ENCODE measurements around the gene NDUFB7.

The NDUFB7 gene

GRCh38 chr19:14561847-14562351 lies 10.0 kb downstream of the NDUFB7 start (continued):
- TF ChIP-seq KLF8 (tag by site-specific recombination; IDR thresholded peaks at IDR 0.05): no peak
- TF ChIP-seq BCL11B (tag by site-specific recombination; IDR thresholded peaks at IDR 0.05; ENCODE audit: low read depth): no peak
- TF ChIP-seq GLIS2 (tag by site-specific recombination; IDR thresholded peaks at IDR 0.05): peak; percentile 33; the same call in 1 of the 2 replicates
- no peak for TF ChIP-seq KLF16 (tag by site-specific recombination; IDR thresholded peaks at IDR 0.05)

DNA sequence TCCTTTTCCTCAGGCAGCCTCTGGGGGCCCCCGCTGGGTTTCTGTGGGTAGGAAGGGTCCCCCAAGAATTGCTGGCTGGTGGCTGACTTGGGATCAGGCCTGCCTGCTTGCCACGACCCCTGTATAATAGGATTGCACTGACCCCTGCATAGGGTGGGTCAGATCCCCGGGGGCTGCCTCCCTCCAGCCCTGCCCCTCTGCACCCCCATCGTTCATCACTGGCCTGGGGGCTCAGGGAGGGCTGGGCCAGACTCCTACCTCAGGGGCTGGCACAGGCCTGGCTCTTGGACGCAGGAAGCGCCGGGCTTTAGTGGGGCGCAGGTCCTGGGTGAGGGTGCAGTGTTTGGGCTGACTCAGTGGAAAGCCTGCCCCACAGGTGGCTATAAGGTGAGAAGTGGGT lies 10.6 kb downstream of the NDUFB7 start:
- no peaks in the 10 kb centered on the region for H3K9me3 ChIP-seq (ENCODE audit: control insufficient read depth, insufficient read depth, low read depth, low read length)
- H3K27ac ChIP-seq (ENCODE audit: extremely low read depth, low read depth, low read length): no peak overlapping the region
- ChIA-PET POLR2A (no interaction called here), CTCF (interaction anchor here (0.9 kb wide), 1 partner anchor 12 kb away, joined by 3 read pairs; no protein-coding TSS in a partner anchor)
- TF ChIP-seq ZNF133 (tag by site-specific recombination; IDR thresholded peaks at IDR 0.05): no peak
- TF ChIP-seq SCRT2 (tag by site-specific recombination; IDR thresholded peaks at IDR 0.05): peak; percentile 38; the same call in 1 of the 2 replicates
- TF ChIP-seq ZNF600 (tag by site-specific recombination; IDR thresholded peaks at IDR 0.05): no peak
- no peak for TF ChIP-seq ZNF24 (tag by site-specific recombination; IDR thresholded peaks at IDR 0.05)
- peaks cover 0 to 19% of the 10 kb centered on the region in 2 experiments; a peak in 2 of 3 replicates for H3K36me3 ChIP-seq (ENCODE audit: control insufficient read depth in 2 of 2, insufficient read depth in 1 of 2, low read length in 2 of 2)
- no peaks in the 10 kb centered on the region for H3K4me1 ChIP-seq (ENCODE audit: control insufficient read depth, insufficient read depth, low read length)
- H3K4me3 ChIP-seq (ENCODE audit: low read depth, low read length): no peak overlapping the region

GRCh38 chr19:14560776-14561108 lies 11.1 kb downstream of the NDUFB7 start:
- H3K4me1 ChIP-seq (ENCODE audit: control insufficient read depth, insufficient read depth, low read length): no peaks in the 10 kb centered on the region
- no peak overlapping the region for H3K27ac ChIP-seq (ENCODE audit: extremely low read depth, low read depth, low read length)
- no peaks in the 10 kb centered on the region for H3K9me3 ChIP-seq (ENCODE audit: control insufficient read depth, insufficient read depth, low read depth, low read length)
- ChIA-PET POLR2A (interaction anchor here (1.3 kb wide), 1 partner anchor 42 kb away, joined by 4 read pairs; the partner anchor contains the start of gene DNAJB1), CTCF (no interaction called here)
- TF ChIP-seq ZFHX2 (tag by site-specific recombination; conservative IDR thresholded peaks at IDR 0.05): 0 out of 2 replicates have a peak, but pooled peaks have one; percentile 14
- peak; percentile 98 for TF ChIP-seq GLIS1 (tag by site-specific recombination; IDR thresholded peaks at IDR 0.05)
- TF ChIP-seq ZNF600 (tag by site-specific recombination; IDR thresholded peaks at IDR 0.05): no peak
- peak; percentile 93 for TF ChIP-seq ZIC2 (tag by site-specific recombination; IDR thresholded peaks at IDR 0.05)
- peak; percentile 42; the same call in 1 of the 2 replicates for TF ChIP-seq GLIS2 (tag by site-specific recombination; IDR thresholded peaks at IDR 0.05)
- no peak overlapping the region for H3K4me3 ChIP-seq (ENCODE audit: low read depth, low read length)
- H3K36me3 ChIP-seq (ENCODE audit: control insufficient read depth in 2 of 2, insufficient read depth in 1 of 2, low read length in 2 of 2): peaks cover 0 to 15% of the 10 kb centered on the region in 2 experiments; a peak in 2 of 3 replicates

GRCh38 chr19:14559916-14560775 lies 11.7 kb downstream of the NDUFB7 start:
- POLR2A ChIA-PET: interaction anchor here (1.3 kb wide), 1 partner anchor 42 kb away, joined by 4 read pairs; the partner anchor contains the start of gene DNAJB1
- CTCF ChIA-PET: no interaction called here
- no peak overlapping the region for H3K27ac ChIP-seq (ENCODE audit: extremely low read depth, low read depth, low read length)
- H3K9me3 ChIP-seq (ENCODE audit: control insufficient read depth, insufficient read depth, low read depth, low read length): no peaks in the 10 kb centered on the region
- peaks cover 0 to 11% of the 10 kb centered on the region in 2 experiments; a peak in 2 of 3 replicates for H3K36me3 ChIP-seq (ENCODE audit: control insufficient read depth in 2 of 2, insufficient read depth in 1 of 2, low read length in 2 of 2)
- TF ChIP-seq ZNF610 (tag by site-specific recombination; IDR thresholded peaks at IDR 0.05; ENCODE audit: borderline replicate concordance): no peak
- TF ChIP-seq, protein P1, sequence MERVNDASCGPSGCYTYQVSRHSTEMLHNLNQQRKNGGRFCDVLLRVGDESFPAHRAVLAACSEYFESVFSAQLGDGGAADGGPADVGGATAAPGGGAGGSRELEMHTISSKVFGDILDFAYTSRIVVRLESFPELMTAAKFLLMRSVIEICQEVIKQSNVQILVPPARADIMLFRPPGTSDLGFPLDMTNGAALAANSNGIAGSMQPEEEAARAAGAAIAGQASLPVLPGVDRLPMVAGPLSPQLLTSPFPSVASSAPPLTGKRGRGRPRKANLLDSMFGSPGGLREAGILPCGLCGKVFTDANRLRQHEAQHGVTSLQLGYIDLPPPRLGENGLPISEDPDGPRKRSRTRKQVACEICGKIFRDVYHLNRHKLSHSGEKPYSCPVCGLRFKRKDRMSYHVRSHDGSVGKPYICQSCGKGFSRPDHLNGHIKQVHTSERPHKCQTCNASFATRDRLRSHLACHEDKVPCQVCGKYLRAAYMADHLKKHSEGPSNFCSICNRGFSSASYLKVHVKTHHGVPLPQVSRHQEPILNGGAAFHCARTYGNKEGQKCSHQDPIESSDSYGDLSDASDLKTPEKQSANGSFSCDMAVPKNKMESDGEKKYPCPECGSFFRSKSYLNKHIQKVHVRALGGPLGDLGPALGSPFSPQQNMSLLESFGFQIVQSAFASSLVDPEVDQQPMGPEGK (tag by site-specific recombination; IDR thresholded peaks at IDR 0.05): no peak
- no peak for TF ChIP-seq GFI1B (tag by site-specific recombination; IDR thresholded peaks at IDR 0.05)
- no peak for TF ChIP-seq BCL11A (tag by site-specific recombination; IDR thresholded peaks at IDR 0.05; ENCODE audit: low read depth)
- TF ChIP-seq KLF9 (tag by site-specific recombination; IDR thresholded peaks at IDR 0.05; ENCODE audit: low read depth): no peak
- TF ChIP-seq ZBTB1 (tag by site-specific recombination; IDR thresholded peaks at IDR 0.05): no peak
- no peak for TF ChIP-seq SCRT1 (tag by site-specific recombination; IDR thresholded peaks at IDR 0.05; ENCODE audit: borderline replicate concordance)
- no peak for TF ChIP-seq MYNN (tag by site-specific recombination; IDR thresholded peaks at IDR 0.05; ENCODE audit: borderline replicate concordance)
- TF ChIP-seq ZNF433 (tag by site-specific recombination; IDR thresholded peaks at IDR 0.05; ENCODE audit: low read depth): no peak
- no peak for TF ChIP-seq ZNF23 (tag by site-specific recombination; IDR thresholded peaks at IDR 0.05; ENCODE audit: borderline replicate concordance)
- TF ChIP-seq ZNF157 (tag by site-specific recombination; IDR thresholded peaks at IDR 0.05): no peak
- TF ChIP-seq ZNF530 (tag by site-specific recombination; IDR thresholded peaks at IDR 0.05; ENCODE audit: low read depth): no peak
- TF ChIP-seq, protein P2, sequence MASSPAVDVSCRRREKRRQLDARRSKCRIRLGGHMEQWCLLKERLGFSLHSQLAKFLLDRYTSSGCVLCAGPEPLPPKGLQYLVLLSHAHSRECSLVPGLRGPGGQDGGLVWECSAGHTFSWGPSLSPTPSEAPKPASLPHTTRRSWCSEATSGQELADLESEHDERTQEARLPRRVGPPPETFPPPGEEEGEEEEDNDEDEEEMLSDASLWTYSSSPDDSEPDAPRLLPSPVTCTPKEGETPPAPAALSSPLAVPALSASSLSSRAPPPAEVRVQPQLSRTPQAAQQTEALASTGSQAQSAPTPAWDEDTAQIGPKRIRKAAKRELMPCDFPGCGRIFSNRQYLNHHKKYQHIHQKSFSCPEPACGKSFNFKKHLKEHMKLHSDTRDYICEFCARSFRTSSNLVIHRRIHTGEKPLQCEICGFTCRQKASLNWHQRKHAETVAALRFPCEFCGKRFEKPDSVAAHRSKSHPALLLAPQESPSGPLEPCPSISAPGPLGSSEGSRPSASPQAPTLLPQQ (tag by site-specific recombination; IDR thresholded peaks at IDR 0.05): no peak
- H3K4me3 ChIP-seq (ENCODE audit: low read depth, low read length): no peak overlapping the region
- H3K4me1 ChIP-seq (ENCODE audit: control insufficient read depth, insufficient read depth, low read length): no peaks in the 10 kb centered on the region

All from HEK293 (cell line).